Testis (tissue), 3 donors: ENCODE data around the gene ICAM2. TPM values are rescaled to one million over a fixed set of nuclear protein-coding genes. Genes with fewer than 3 reads are reported as not detected.
A peak's percentile ranks its signal among the peaks of the same experiment; 100 is the strongest.

Source experiments
- DNase-seq: peaks from one replicate; pipeline ENCODE4 v3.0.0-alpha.2; 2019
- H3K27ac ChIP-seq, 2 donors: fragments of 200-600 bp; sonication (generic); one replicate each; pipeline ENCODE4 v1.5.1; 2019
- H3K27me3 ChIP-seq: fragments of 200-600 bp; sonication (generic); one replicate; pipeline ENCODE4 v1.5.1; 2019
- H3K36me3 ChIP-seq: fragments of 200-600 bp; sonication (generic); one replicate; pipeline ENCODE4 v1.5.1; 2017; ENCODE audit warnings: low read depth; ENCODE audit errors: missing control alignments
- H3K4me1 ChIP-seq: fragments of 200-600 bp; sonication (generic); one replicate; pipeline ENCODE4 v1.5.1; 2019
- H3K4me3 ChIP-seq, 2 donors: fragments of 200-600 bp; sonication (generic); one replicate each; pipeline ENCODE4 v1.5.1; 2017 to 2019
- H3K9me3 ChIP-seq: fragments of 200-600 bp; sonication (generic); one replicate; pipeline ENCODE4 v1.5.1; 2017
- CTCF ChIP-seq, 3 experiments: fragments of 450-650 bp in 2 of 3; fragments of 200-600 bp in 1 of 3; sonication (generic) in 1 of 3; IDR thresholded peaks; one replicate each; pipeline ENCODE4 v1.5.1; 2016 to 2019; ENCODE audit warnings: antibody characterized with exemption in 3 of 3, mild to moderate bottlenecking in 2 of 3, moderate library complexity in 1 of 3
- POLR2A ChIP-seq: fragments of 450-650 bp; IDR thresholded peaks from one replicate; pipeline ENCODE4 v1.6.1; 2017; ENCODE audit warnings: antibody characterized with exemption, mild to moderate bottlenecking, moderate library complexity
- WGBS, 2 donors: methylation state at CpG; one replicate each; pipeline ENCODE4 v1.1.5; 2018; 5-methylcytosine and 5-hydroxymethylcytosine counted together
- intact Hi-C: fragments of 100-400 bp; cut with DNase I; formaldehyde crosslinking; loops from one replicate; pipeline ENCODE4 v1.15.1; 2023; ENCODE audit warnings: low total_unique reads
- polyA plus RNA-seq: library from polyadenylated mRNA; stranded (reverse); fragments of 350-450 nt; fragmentation: Illumina TruSeq; extraction: RNeasy Lipid Tissue Mini Kit (QIAGEN cat#74804); gene quantifications from one replicate; pipeline ENCODE4 v1.2.3, GENCODE V29; 2014; ENCODE audit warnings: low read depth, low replicate concordance; ENCODE audit not compliant: insufficient read depth
- total RNA-seq, 2 donors: library from RNA; depleted of rRNA; stranded (reverse); fragments of >200 nt; gene quantifications; one replicate each; pipeline ENCODE4 v1.2.3, GENCODE V29; 2016

Gene ICAM2
- total and polyA plus RNA-seq, 3 donors from 2014 or later = 5.2 to 12.1 (median 11.3) TPM

GRCh38 chr17:64003526-64004121 is 16.8 kb downstream of the ICAM2 start:
- H3K9me3 ChIP-seq = no peaks in the 10 kb centered on the region
- no peaks in the 10 kb centered on the region for H3K36me3 ChIP-seq
- DNase-seq = no peak
- H3K27me3 ChIP-seq = no peaks in the 10 kb centered on the region
- TF ChIP-seq CTCF (IDR thresholded peaks at IDR 0.05) (no peak), POLR2A (no peak)
- WGBS, 2 donors = 90 to 94% methylated on average over 13 of the region's 13 CpGs
- H3K4me3 ChIP-seq = no peak overlapping the region
- peaks cover 1% of the 10 kb centered on the region for H3K4me1 ChIP-seq
- H3K27ac ChIP-seq = no peak overlapping the region
- intact Hi-C loops = no loop called here

GRCh38 chr17:64002658-64003525 is 17.5 kb downstream of the ICAM2 start:
- intact Hi-C loops = no loop called here
- Histone ChIP-seq H3K4me1 (peaks cover 7% of the 10 kb centered on the region), H3K4me3 (no peak overlapping the region), H3K27ac (no peak overlapping the region), H3K9me3 (no peaks in the 10 kb centered on the region), H3K36me3 (no peaks in the 10 kb centered on the region), H3K27me3 (no peaks in the 10 kb centered on the region)
- TF ChIP-seq CTCF (IDR thresholded peaks at IDR 0.05) (no peak), POLR2A (no peak)
- 52 to 80% methylated on average over 4 to 14 of the region's 22 CpGs for WGBS, 2 donors
- peak; percentile 7 for DNase-seq

GRCh38 chr17:64001763-64002529 is 18.5 kb downstream of the ICAM2 start:
- Histone ChIP-seq H3K4me3 (no peak overlapping the region), H3K27me3 (no peaks in the 10 kb centered on the region), H3K4me1 (peaks cover 10% of the 10 kb centered on the region), H3K9me3 (no peaks in the 10 kb centered on the region), H3K27ac (no peak overlapping the region), H3K36me3 (no peaks in the 10 kb centered on the region)
- DNase-seq = no peak
- WGBS, 2 donors = 67 to 80% methylated on average over 11 to 14 of the region's 14 CpGs
- intact Hi-C loops = no loop called here
- no peak for TF ChIP-seq CTCF (IDR thresholded peaks at IDR 0.05)
- no peak for TF ChIP-seq POLR2A

- Histone ChIP-seq H3K27ac (no peak overlapping the region), H3K4me1 (peaks cover 10% of the 10 kb centered on the region), H3K27me3 (no peaks in the 10 kb centered on the region), H3K4me3 (no peak overlapping the region), H3K9me3 (no peaks in the 10 kb centered on the region), H3K36me3 (no peaks in the 10 kb centered on the region)
- intact Hi-C loops = no loop called here
- TF ChIP-seq POLR2A (no peak), CTCF (IDR thresholded peaks at IDR 0.05) (no peak)
- WGBS, 2 donors = 88 to 94% methylated on average over 5 to 7 of the region's 7 CpGs
- no peak for DNase-seq
These were observed 19.3 kb downstream of the ICAM2 start for GRCh38 chr17:64001091-64001579.
